ENCODE measurements around the gene TMEM233. TPM values are rescaled to one million over a fixed set of nuclear protein-coding genes. Genes with fewer than 3 reads are reported as not detected.
A peak's percentile ranks its signal among the peaks of the same experiment; 100 is the strongest.

Gene TMEM233
- total and polyA plus RNA-seq, 2 experiments from 2014 or later, result 0.24 to 0.71 TPM

- H3K9me2 ChIP-seq (ENCODE audit: insufficient read depth), result no peaks in the 10 kb centered on the region
- TF ChIP-seq JUNB (IDR thresholded peaks at IDR 0.05; ENCODE audit: unreplicated experiment), result no peak
- TF ChIP-seq ZNF462 (CRISPR knock-in tag; IDR thresholded peaks at IDR 0.05), result no peak
- peak; percentile 76 for TF ChIP-seq EZH2 (IDR thresholded peaks at IDR 0.05; ENCODE audit: low read depth, unreplicated experiment)
- no peaks in the 10 kb centered on the region for H3K36me3 ChIP-seq (ENCODE audit: insufficient read depth)
- no peaks in the 10 kb centered on the region for H3K79me2 ChIP-seq (replicated peaks; ENCODE audit: insufficient read depth)
- H3K27me3 Mint-ChIP-seq (ENCODE audit: insufficient read depth, low read depth, poor library complexity), result peaks cover 64% of the 10 kb centered on the region
- no peaks in the 10 kb centered on the region; the same call in 2 of the 3 replicates for H3K36me3 Mint-ChIP-seq (ENCODE audit: low read depth)
- H3K4me1 ChIP-seq (ENCODE audit: insufficient read depth), result 0 out of 2 replicates have a peak, but pooled peaks cover 4% of the 10 kb centered on the region
- H3K4me2 ChIP-seq, result peak overlapping the region; percentile 97
- no peak overlapping the region for H3K27ac Mint-ChIP-seq
- DNase-seq (ENCODE audit: low spot score) (peak; percentile 51), ATAC-seq (peak; percentile 63)
- H3F3A ChIP-seq (replicated peaks; ENCODE audit: low read depth), result no peaks in the 10 kb centered on the region
- peaks cover 17% of the 10 kb centered on the region for H3K4me1 Mint-ChIP-seq
- no peaks in the 10 kb centered on the region; the same call in 1 of the 2 replicates for H4K20me1 ChIP-seq (replicated peaks; ENCODE audit: insufficient read depth)
- H3K27me3 ChIP-seq (ENCODE audit: insufficient read depth), result peaks cover 83% of the 10 kb centered on the region
- peak overlapping the region; percentile 82 for H3K4me3 ChIP-seq
- peak overlapping the region; percentile 100 for H2AFZ ChIP-seq
- peak overlapping the region; percentile 90 for H3K4me3 Mint-ChIP-seq
- H3K27ac ChIP-seq (ENCODE audit: low read depth), result no peak overlapping the region
- no peaks in the 10 kb centered on the region; the same call in 2 of the 3 replicates for H3K9me3 Mint-ChIP-seq
Measured at GRCh38 chr12:119594772-119595445, 1.3 kb downstream of the TMEM233 start.

- ATAC-seq, result no peak
- Mint-ChIP-seq H3K4me1 (peaks cover 17% of the 10 kb centered on the region), H3K27me3 (ENCODE audit: insufficient read depth, low read depth, poor library complexity) (peaks cover 40% of the 10 kb centered on the region), H3K9me3 (no peaks in the 10 kb centered on the region; the same call in 2 of the 3 replicates), H3K4me3 (no peak overlapping the region), H3K27ac (no peak overlapping the region), H3K36me3 (ENCODE audit: low read depth) (no peaks in the 10 kb centered on the region; the same call in 2 of the 3 replicates)
- peaks cover 52% of the 10 kb centered on the region for H3K27me3 ChIP-seq (ENCODE audit: insufficient read depth)
- no peaks in the 10 kb centered on the region for H4K20me1 ChIP-seq (replicated peaks; ENCODE audit: insufficient read depth)
- H3K4me3 ChIP-seq, result no peak overlapping the region
- H2AFZ ChIP-seq, result no peak overlapping the region
- H3F3A ChIP-seq (replicated peaks; ENCODE audit: low read depth), result no peaks in the 10 kb centered on the region
- no peak overlapping the region for H3K27ac ChIP-seq (ENCODE audit: low read depth)
- DNase-seq (ENCODE audit: low spot score), result no peak
- no peaks in the 10 kb centered on the region for H3K9me2 ChIP-seq (ENCODE audit: insufficient read depth)
- H3K4me1 ChIP-seq (ENCODE audit: insufficient read depth), result 0 out of 2 replicates have a peak, but pooled peaks cover 4% of the 10 kb centered on the region
- no peaks in the 10 kb centered on the region for H3K36me3 ChIP-seq (ENCODE audit: insufficient read depth)
- no peak overlapping the region for H3K4me2 ChIP-seq
- H3K79me2 ChIP-seq (replicated peaks; ENCODE audit: insufficient read depth), result no peaks in the 10 kb centered on the region
- TF ChIP-seq REST (IDR thresholded peaks at IDR 0.05; ENCODE audit: unreplicated experiment), result no peak
- TF ChIP-seq ZNF114 (CRISPR knock-in tag; IDR thresholded peaks at IDR 0.05), result no peak
- TF ChIP-seq ETS1 (IDR thresholded peaks at IDR 0.05), result no peak
- TF ChIP-seq NANOG (IDR thresholded peaks at IDR 0.05; ENCODE audit: borderline replicate concordance), result no peak
- TF ChIP-seq ZNF331 (CRISPR knock-in tag; IDR thresholded peaks at IDR 0.05; ENCODE audit: low read depth), result no peak
Measured at GRCh38 chr12:119598159-119598558, 4.6 kb downstream of the TMEM233 start.

All from GM23338 (cell line).